Smooth muscle cell (in vitro differentiated cells): ENCODE results near the gene SLC26A2. TPM values are rescaled to one million over a fixed set of nuclear protein-coding genes. Genes with fewer than 3 reads are reported as not detected.
"Not testable (repeated sequence)": the region's sequence is repeated elsewhere in the genome, so short reads cannot be mapped to it uniquely, and the experiment has no call there.

Source experiments
- DNase-seq: peaks from one replicate; lab custom pipeline; 2025; ENCODE audit not compliant: unreplicated experiment; lab: John Stamatoyannopoulos, UW
- H2AFZ ChIP-seq: fragments of 200-600 bp; sonication (generic); 2 replicates; pipeline ENCODE4 v1.6.0; 2016; ENCODE audit warnings: antibody characterized with exemption, low read depth, mild to moderate bottlenecking
- H3F3A ChIP-seq: fragments of 200-600 bp; sonication (generic); 2 replicates; pipeline ENCODE4 v1.6.0; 2017; ENCODE audit warnings: antibody characterized with exemption, low read depth
- H3K27ac ChIP-seq: fragments of 200-600 bp; sonication (generic); 2 replicates; pipeline ENCODE4 v1.5.1; 2016; ENCODE audit warnings: low read depth, mild to moderate bottlenecking
- H3K27me3 ChIP-seq: fragments of 200-600 bp; sonication (generic); 2 replicates; pipeline ENCODE4 v1.6.1; 2016; ENCODE audit warnings: low read depth, mild to moderate bottlenecking
- H3K36me3 ChIP-seq: fragments of 200-600 bp; sonication (generic); 2 replicates; pipeline ENCODE4 v1.5.1; 2016; ENCODE audit warnings: low read depth
- H3K4me1 ChIP-seq: fragments of 200-600 bp; sonication (generic); 2 replicates; pipeline ENCODE4 v1.5.1; 2016; ENCODE audit warnings: low read depth
- H3K4me2 ChIP-seq: fragments of 200-600 bp; sonication (generic); 2 replicates; pipeline ENCODE4 v1.6.0; 2016; ENCODE audit warnings: mild to moderate bottlenecking
- H3K4me3 ChIP-seq: fragments of 200-600 bp; sonication (generic); 2 replicates; pipeline ENCODE4 v1.5.1; 2016; ENCODE audit warnings: mild to moderate bottlenecking
- H3K79me2 ChIP-seq: fragments of 200-600 bp; sonication (generic); 2 replicates; pipeline ENCODE4 v1.6.0; 2016; ENCODE audit warnings: low read depth, mild to moderate bottlenecking
- H3K9ac ChIP-seq: fragments of 200-600 bp; sonication (generic); 2 replicates; pipeline ENCODE4 v1.6.0; 2016; ENCODE audit warnings: low read depth
- H3K9me3 ChIP-seq: fragments of 200-600 bp; sonication (generic); replicated peaks from 2 replicates; pipeline ENCODE4 v1.5.1; 2016; ENCODE audit warnings: low read depth
- H4K20me1 ChIP-seq: fragments of 200-600 bp; sonication (generic); 2 replicates; pipeline ENCODE4 v1.6.0; 2016; ENCODE audit warnings: low read depth
- WGBS: methylation state at CpG from one replicate; pipeline ENCODE4 v1.1.7; 2016; ENCODE audit warnings: low lambda C conversion rate; 5-methylcytosine and 5-hydroxymethylcytosine counted together
- polyA plus RNA-seq: library from polyadenylated mRNA; unstranded; fragments of >200 nt; fragmentation: Nextera tagmentation; extraction: Ambion mirVana; gene quantifications from 2 replicates; pipeline ENCODE4 v1.2.1, GENCODE V29; 2016
- total RNA-seq: library from RNA; depleted of rRNA; stranded (reverse); fragments of >200 nt; gene quantifications from 2 replicates; pipeline ENCODE4 v1.2.3, GENCODE V29; 2014
- TF ChIP-seq, protein P1 (sequence below): fragments of 200-600 bp; sonication (generic); IDR thresholded peaks from 2 replicates; pipeline ENCODE4 v1.5.1; 2017; ENCODE audit warnings: borderline replicate concordance, mild to moderate bottlenecking, antibody characterized with exemption; ENCODE audit not compliant: insufficient read depth, poor library complexity, severe bottlenecking

The SLC26A2 gene
- total and polyA plus RNA-seq, 2 experiments from 2014 or later = 5.2 to 16.0 TPM

GRCh38 chr5:149941795-149942194 is 18.8 kb upstream of the SLC26A2 start:
- WGBS = 96% methylated on average over 4 of the region's 4 CpGs
- peaks cover 3% of the 10 kb centered on the region for H3K4me1 ChIP-seq
- H3K9me3 ChIP-seq = no peaks in the 10 kb centered on the region
- DNase-seq = no peak
- TF ChIP-seq, protein P1, sequence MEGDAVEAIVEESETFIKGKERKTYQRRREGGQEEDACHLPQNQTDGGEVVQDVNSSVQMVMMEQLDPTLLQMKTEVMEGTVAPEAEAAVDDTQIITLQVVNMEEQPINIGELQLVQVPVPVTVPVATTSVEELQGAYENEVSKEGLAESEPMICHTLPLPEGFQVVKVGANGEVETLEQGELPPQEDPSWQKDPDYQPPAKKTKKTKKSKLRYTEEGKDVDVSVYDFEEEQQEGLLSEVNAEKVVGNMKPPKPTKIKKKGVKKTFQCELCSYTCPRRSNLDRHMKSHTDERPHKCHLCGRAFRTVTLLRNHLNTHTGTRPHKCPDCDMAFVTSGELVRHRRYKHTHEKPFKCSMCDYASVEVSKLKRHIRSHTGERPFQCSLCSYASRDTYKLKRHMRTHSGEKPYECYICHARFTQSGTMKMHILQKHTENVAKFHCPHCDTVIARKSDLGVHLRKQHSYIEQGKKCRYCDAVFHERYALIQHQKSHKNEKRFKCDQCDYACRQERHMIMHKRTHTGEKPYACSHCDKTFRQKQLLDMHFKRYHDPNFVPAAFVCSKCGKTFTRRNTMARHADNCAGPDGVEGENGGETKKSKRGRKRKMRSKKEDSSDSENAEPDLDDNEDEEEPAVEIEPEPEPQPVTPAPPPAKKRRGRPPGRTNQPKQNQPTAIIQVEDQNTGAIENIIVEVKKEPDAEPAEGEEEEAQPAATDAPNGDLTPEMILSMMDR = no peak
- no peak overlapping the region for H3K4me2 ChIP-seq
- no peak overlapping the region for H3K4me3 ChIP-seq
- no peak overlapping the region for H2AFZ ChIP-seq
- H3K79me2 ChIP-seq = no peaks in the 10 kb centered on the region
- H3K27ac ChIP-seq = no peak overlapping the region
- no peaks in the 10 kb centered on the region for H4K20me1 ChIP-seq
- H3K9ac ChIP-seq = no peak overlapping the region
- no peaks in the 10 kb centered on the region for H3K27me3 ChIP-seq
- H3K36me3 ChIP-seq = no peaks in the 10 kb centered on the region
- H3F3A ChIP-seq = peaks cover 13% of the 10 kb centered on the region

- Histone ChIP-seq H3K27ac (no peak overlapping the region), H3K27me3 (no peaks in the 10 kb centered on the region), H3K79me2 (no peaks in the 10 kb centered on the region), H3K4me3 (no peak overlapping the region), H3K36me3 (no peaks in the 10 kb centered on the region), H2AFZ (no peak overlapping the region), H4K20me1 (no peaks in the 10 kb centered on the region), H3K4me2 (no peak overlapping the region), H3K9me3 (no peaks in the 10 kb centered on the region), H3K4me1 (peaks cover 3% of the 10 kb centered on the region), H3F3A (peaks cover 13% of the 10 kb centered on the region), H3K9ac (no peak overlapping the region)
- WGBS = 96% methylated on average over 2 of the region's 2 CpGs
- TF ChIP-seq, protein P1 = no peak
- DNase-seq = no peak
These were observed 18.4 kb upstream of the SLC26A2 start for GRCh38 chr5:149942199-149942598.

DNA sequence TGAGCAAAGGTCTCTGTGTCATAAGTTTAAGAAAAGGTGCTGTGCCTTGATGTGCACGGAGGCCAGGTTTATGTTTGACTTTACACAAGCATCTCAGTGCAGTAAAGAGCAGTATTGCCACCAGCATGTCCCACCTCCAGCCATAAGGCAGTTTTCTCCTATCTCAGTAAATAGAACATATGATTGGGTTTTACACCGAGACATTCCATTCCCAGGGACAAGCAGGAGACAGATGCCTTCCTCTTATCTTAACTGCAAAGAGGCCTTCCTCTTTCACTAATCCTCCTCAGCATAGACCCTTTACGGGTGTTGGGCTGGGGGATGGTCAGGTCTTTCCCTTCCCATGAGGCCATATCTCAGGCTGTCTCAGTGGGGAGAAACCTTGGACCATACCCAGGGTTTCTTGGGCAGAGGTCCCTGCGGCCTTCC is 17.8 kb upstream of the SLC26A2 start:
- not testable (repeated sequence) for H3K9ac ChIP-seq, H3K4me3 ChIP-seq, H3K79me2 ChIP-seq, DNase-seq, H2AFZ ChIP-seq, H3K27me3 ChIP-seq, H3K9me3 ChIP-seq, H4K20me1 ChIP-seq, H3K36me3 ChIP-seq, H3K4me1 ChIP-seq
- peak overlapping the region; percentile 54 for H3K4me2 ChIP-seq
- peaks cover 13% of the 10 kb centered on the region for H3F3A ChIP-seq
- peak overlapping the region; percentile 37 for H3K27ac ChIP-seq
- 36% methylated on average over 4 of the region's 4 CpGs for WGBS

DNA sequence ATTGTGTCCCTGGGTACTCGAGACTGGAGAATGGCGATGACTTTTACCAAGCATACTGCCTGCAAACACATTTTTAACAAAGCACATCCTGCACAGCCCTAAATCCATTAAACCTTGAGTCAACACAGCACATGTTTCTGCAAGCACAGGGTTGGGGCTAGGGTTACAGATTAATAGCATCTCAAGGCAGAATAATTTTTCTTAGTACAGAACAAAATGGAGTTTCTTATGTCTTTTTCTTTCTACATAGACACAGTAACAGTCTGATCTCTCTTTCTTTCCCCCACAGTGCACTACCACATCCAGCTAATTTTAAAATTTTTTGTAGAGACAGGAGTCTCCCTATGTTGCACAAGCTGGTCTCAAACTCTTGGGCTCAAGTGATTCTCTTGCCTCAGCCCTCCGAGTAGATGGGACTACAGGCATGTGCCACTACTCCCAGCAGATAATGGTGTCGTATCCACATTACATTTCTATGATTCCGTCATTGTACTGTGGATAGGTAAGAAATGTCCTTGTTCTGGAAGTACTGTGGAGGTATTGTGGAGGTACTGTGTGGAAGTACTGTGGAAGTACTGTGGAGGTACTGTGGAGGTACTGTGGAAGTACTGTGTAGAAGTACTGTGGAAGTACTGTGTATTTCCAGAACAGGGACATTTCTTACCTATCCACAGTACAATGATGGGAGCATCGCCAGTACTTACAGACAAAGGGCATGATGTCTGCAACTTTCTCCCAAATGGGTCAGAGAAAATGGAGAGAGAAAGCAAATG is 17.2 kb upstream of the SLC26A2 start:
- H3K4me1 ChIP-seq, H3K9ac ChIP-seq, H2AFZ ChIP-seq, H3K36me3 ChIP-seq, DNase-seq, H4K20me1 ChIP-seq, H3K4me3 ChIP-seq, H3K9me3 ChIP-seq, H3K27me3 ChIP-seq, H3K79me2 ChIP-seq: not testable (repeated sequence)
- WGBS = 60% methylated on average over 6 of the region's 6 CpGs
- Histone ChIP-seq H3F3A (peaks cover 13% of the 10 kb centered on the region), H3K4me2 (peak overlapping the region; percentile 54), H3K27ac (peak overlapping the region; percentile 37)
